Measurements from ENCODE around the gene NRL. TPM values are rescaled to one million over a fixed set of nuclear protein-coding genes. Genes with fewer than 3 reads are reported as not detected.
"Not testable (repeated sequence)": the region's sequence is repeated elsewhere in the genome, so short reads cannot be mapped to it uniquely, and the experiment has no call there.

NRL gene
- total RNA-seq, 1 experiment from 2014 or later, result 2.5 TPM

- not testable (repeated sequence) for H3K14ac ChIP-seq (ENCODE audit: insufficient read depth, low read length); H3K4ac ChIP-seq (ENCODE audit: low read depth, low read length); H2BK5ac ChIP-seq (ENCODE audit: insufficient read length, low read length); H3K18ac ChIP-seq (ENCODE audit: insufficient read length, low read depth, low read length); H4K8ac ChIP-seq (replicated peaks; ENCODE audit: insufficient read length, low read depth, low read length); H3K4me1 ChIP-seq (ENCODE audit: insufficient read depth, low read length); H2BK15ac ChIP-seq (ENCODE audit: low read depth, low read length); H3K79me1 ChIP-seq (ENCODE audit: insufficient read depth, low read depth, low read length, poor library complexity, severe bottlenecking); H2AK5ac ChIP-seq (ENCODE audit: insufficient read length, low read length); H3K9me3 ChIP-seq (ENCODE audit: control insufficient read depth, low read depth, low read length); H2BK120ac ChIP-seq (ENCODE audit: low read depth, low read length, poor library complexity, severe bottlenecking); H3K9ac ChIP-seq (ENCODE audit: extremely low read depth, insufficient read length, low read length); H3K23ac ChIP-seq (ENCODE audit: insufficient read length, low read depth, low read length); H2BK20ac ChIP-seq (ENCODE audit: low read depth, low read length, poor library complexity, severe bottlenecking); H3T11ph ChIP-seq (ENCODE audit: low read length); H4K5ac ChIP-seq (ENCODE audit: insufficient read length, low read depth, low read length); H3K27me3 ChIP-seq (ENCODE audit: insufficient read depth, low read length); H3K23me2 ChIP-seq (ENCODE audit: insufficient read length, low read depth, low read length, poor library complexity, severe bottlenecking); H3K56ac ChIP-seq (ENCODE audit: insufficient read length, low read depth, low read length); H3K36me3 Mint-ChIP-seq (ENCODE audit: insufficient read depth in 1 of 3, low read depth in 3 of 3); H4K91ac ChIP-seq (ENCODE audit: insufficient read length, low read depth, low read length); DNase-seq; H3K27ac ChIP-seq (ENCODE audit: insufficient read length, low read depth, low read length); H2AFZ ChIP-seq (ENCODE audit: low read length); H3K79me2 ChIP-seq (ENCODE audit: insufficient read depth, low read length); H2BK12ac ChIP-seq (ENCODE audit: insufficient read length, low read depth, low read length); H3K27me3 Mint-ChIP-seq (ENCODE audit: low read depth); H4K20me1 ChIP-seq (ENCODE audit: control insufficient read depth, insufficient read depth, insufficient read length)
- H3K9me3 Mint-ChIP-seq, result peaks cover 6 to 12% of the 10 kb centered on the region in 2 experiments
- H3K4me1 Mint-ChIP-seq, result peaks cover 10 to 16% of the 10 kb centered on the region in 2 experiments
- TF ChIP-seq CTCF (conservative IDR thresholded peaks at IDR 0.05), result 0 out of 3 replicates have a peak, but pooled peaks have one; percentile 6
- H3K4me2 ChIP-seq (ENCODE audit: insufficient read depth, insufficient read length, low read length), result peak overlapping the region; percentile 94
- no CpG with 5 or more reads among the region's 10 CpGs for WGBS (ENCODE audit: extremely low coverage, insufficient read length, low lambda C conversion rate)
- peak overlapping the region; percentile 82 to 90 for H3K4me3 Mint-ChIP-seq
- H3K27ac Mint-ChIP-seq, result peak overlapping the region in 2 of 3 experiments; percentile 29 to 55; a peak in 3 of 7 replicates
Observed at GRCh38 chr14:24036963-24037657, 77.6 kb downstream of the NRL start.

Data from H9 (cell line).